Measurements from ENCODE around the gene FLVCR2. TPM values are rescaled to one million over a fixed set of nuclear protein-coding genes. Genes with fewer than 3 reads are reported as not detected.
"Not testable (repeated sequence)": the region's sequence is repeated elsewhere in the genome, so short reads cannot be mapped to it uniquely, and the experiment has no call there.

FLVCR2 gene
- total RNA-seq, 1 donor, result 5.8 TPM

- no peaks in the 10 kb centered on the region for H3K4me1 ChIP-seq (ENCODE audit: insufficient read depth, low read length)
- no peak overlapping the region for H3K4me3 ChIP-seq (ENCODE audit: low read length)
- H3K9me3 ChIP-seq (ENCODE audit: low read depth, low read length), result no peaks in the 10 kb centered on the region
- no peaks in the 10 kb centered on the region for H3K27me3 ChIP-seq (ENCODE audit: insufficient read depth, low read length)
Observed at GRCh38 chr14:75672605-75673192, 94.3 kb downstream of the FLVCR2 start.

GRCh38 chr14:75673345-75674035 is 95.1 kb downstream of the FLVCR2 start:
- Histone ChIP-seq H3K4me3 (ENCODE audit: low read length) (no peak overlapping the region), H3K27me3 (ENCODE audit: insufficient read depth, low read length) (no peaks in the 10 kb centered on the region), H3K4me1 (ENCODE audit: insufficient read depth, low read length) (no peaks in the 10 kb centered on the region), H3K9me3 (ENCODE audit: low read depth, low read length) (no peaks in the 10 kb centered on the region)

GRCh38 chr14:75675265-75675960 is 97.0 kb downstream of the FLVCR2 start:
- H3K9me3 ChIP-seq (ENCODE audit: low read depth, low read length), result no peaks in the 10 kb centered on the region
- H3K4me1 ChIP-seq (ENCODE audit: insufficient read depth, low read length), result no peaks in the 10 kb centered on the region
- no peaks in the 10 kb centered on the region for H3K27me3 ChIP-seq (ENCODE audit: insufficient read depth, low read length)
- H3K4me3 ChIP-seq (ENCODE audit: low read length), result no peak overlapping the region

- no peak overlapping the region for H3K4me3 ChIP-seq (ENCODE audit: low read length)
- H3K9me3 ChIP-seq (ENCODE audit: low read depth, low read length), result no peaks in the 10 kb centered on the region
- no peaks in the 10 kb centered on the region for H3K4me1 ChIP-seq (ENCODE audit: insufficient read depth, low read length)
- no peaks in the 10 kb centered on the region for H3K27me3 ChIP-seq (ENCODE audit: insufficient read depth, low read length)
Observed at GRCh38 chr14:75685910-75686309, 107.5 kb downstream of the FLVCR2 start.

GRCh38 chr14:75689012-75689411 is 110.6 kb downstream of the FLVCR2 start:
- no peaks in the 10 kb centered on the region for H3K27me3 ChIP-seq (ENCODE audit: insufficient read depth, low read length)
- no peak overlapping the region for H3K4me3 ChIP-seq (ENCODE audit: low read length)
- H3K9me3 ChIP-seq (ENCODE audit: low read depth, low read length), result no peaks in the 10 kb centered on the region
- no peaks in the 10 kb centered on the region for H3K4me1 ChIP-seq (ENCODE audit: insufficient read depth, low read length)

- no peaks in the 10 kb centered on the region for H3K27me3 ChIP-seq (ENCODE audit: insufficient read depth, low read length)
- H3K9me3 ChIP-seq (ENCODE audit: low read depth, low read length), result no peaks in the 10 kb centered on the region
- no peaks in the 10 kb centered on the region for H3K4me1 ChIP-seq (ENCODE audit: insufficient read depth, low read length)
- no peak overlapping the region for H3K4me3 ChIP-seq (ENCODE audit: low read length)
Observed at GRCh38 chr14:75690010-75690409, 111.6 kb downstream of the FLVCR2 start.

- H3K27me3 ChIP-seq (ENCODE audit: insufficient read depth, low read length); H3K4me1 ChIP-seq (ENCODE audit: insufficient read depth, low read length); H3K9me3 ChIP-seq (ENCODE audit: low read depth, low read length); H3K4me3 ChIP-seq (ENCODE audit: low read length): not testable (repeated sequence)
Observed at GRCh38 chr14:75695025-75695424, 116.6 kb downstream of the FLVCR2 start.

GRCh38 chr14:75697386-75697785 is 119.0 kb downstream of the FLVCR2 start:
- Histone ChIP-seq H3K27me3 (ENCODE audit: insufficient read depth, low read length) (no peaks in the 10 kb centered on the region), H3K9me3 (ENCODE audit: low read depth, low read length) (no peaks in the 10 kb centered on the region), H3K4me3 (ENCODE audit: low read length) (no peak overlapping the region), H3K4me1 (ENCODE audit: insufficient read depth, low read length) (no peaks in the 10 kb centered on the region)

Other genes with a start within 250 kb of the FLVCR2 start
- gene JDP2, start 150.6 kb upstream of the FLVCR2 start, total RNA-seq, result 55.6 TPM
- 7.7 TPM for gene BATF, start 56.2 kb upstream of the FLVCR2 start, total RNA-seq
- 3.8 TPM for gene ERG28, start 82.3 kb downstream of the FLVCR2 start, total RNA-seq
- 10.6 TPM for gene TTLL5, start 82.6 kb downstream of the FLVCR2 start, total RNA-seq

Measured in mononuclear cell (primary cell).